Cardiac fibroblast (primary cell): ENCODE results near the gene TTLL5.
A peak's percentile ranks its signal among the peaks of the same experiment; 100 is the strongest.
"Not testable (repeated sequence)": the region's sequence is repeated elsewhere in the genome, so short reads cannot be mapped to it uniquely, and the experiment has no call there.

Experiments
- DNase-seq, 2 donors: peaks; one replicate each; pipeline versions ENCODE4 v3.0.0 to v3.0.0-alpha.2; 2010; ENCODE audit warnings: low read depth in 2 of 2
- H3K4me3 ChIP-seq, 2 donors: replicated peaks in 1 of 2; 1 replicate in 1 of 2; 2 replicates in 1 of 2; pipeline ENCODE4 v1.5.1; 2011; ENCODE audit warnings: low read depth in 2 of 2, low read length in 2 of 2, mild to moderate bottlenecking in 2 of 2, moderate library complexity in 1 of 2
- CTCF ChIP-seq: IDR thresholded peaks from one replicate; pipeline ENCODE4 v1.5.1; 2011; ENCODE audit warnings: low read depth, mild to moderate bottlenecking, low read length, inconsistent platforms

Gene TTLL5

GRCh38 chr14:75672605-75673192, 11.7 kb downstream of the TTLL5 start:
- H3K4me3 ChIP-seq: no peak overlapping the region
- TF ChIP-seq CTCF: no peak
- no peak for DNase-seq

GRCh38 chr14:75673345-75674035, 12.4 kb downstream of the TTLL5 start:
- H3K4me3 ChIP-seq: no peak overlapping the region
- no peak for TF ChIP-seq CTCF
- no peak for DNase-seq

- TF ChIP-seq CTCF: no peak
- H3K4me3 ChIP-seq: no peak overlapping the region
- no peak for DNase-seq
These were observed 14.4 kb downstream of the TTLL5 start for GRCh38 chr14:75675265-75675960.

- DNase-seq: no peak
- H3K4me3 ChIP-seq: no peak overlapping the region
- TF ChIP-seq CTCF: no peak
These were observed 24.9 kb downstream of the TTLL5 start for GRCh38 chr14:75685910-75686309.

- no peak overlapping the region for H3K4me3 ChIP-seq
- TF ChIP-seq CTCF: no peak
- peak; percentile 53 to 72 for DNase-seq
These were observed 28.0 kb downstream of the TTLL5 start for GRCh38 chr14:75689012-75689411.

- no peak for TF ChIP-seq CTCF
- peak; percentile 22 to 37 for DNase-seq
- no peak overlapping the region for H3K4me3 ChIP-seq
These were observed 29.0 kb downstream of the TTLL5 start for GRCh38 chr14:75690010-75690409.

GRCh38 chr14:75695025-75695424, 34.0 kb downstream of the TTLL5 start:
- not testable (repeated sequence) for H3K4me3 ChIP-seq, DNase-seq
